GM23248 (cell line): ENCODE data around the gene HOXC10. TPM values are rescaled to one million over a fixed set of nuclear protein-coding genes. Genes with fewer than 3 reads are reported as not detected.
A peak's percentile ranks its signal among the peaks of the same experiment; 100 is the strongest.

Source experiments
- DNase-seq: peaks from one replicate; pipeline ENCODE4 v3.0.0-alpha.2; 2015
- H2AFZ ChIP-seq: fragments of 200-600 bp; sonication (generic); 2 replicates; pipeline ENCODE4 v1.6.1; 2016; ENCODE audit warnings: antibody characterized with exemption
- H3F3A ChIP-seq: fragments of 200-600 bp; sonication (generic); 2 replicates; pipeline ENCODE4 v1.6.1; 2016; ENCODE audit warnings: mild to moderate bottlenecking, antibody characterized with exemption, mixed run types; ENCODE audit not compliant: insufficient read depth
- H3K27ac ChIP-seq: fragments of 200-600 bp; sonication (generic); 2 replicates; pipeline ENCODE4 v1.5.1; 2016; ENCODE audit warnings: mild to moderate bottlenecking
- H3K27me3 ChIP-seq: fragments of 200-600 bp; sonication (generic); replicated peaks from 2 replicates; pipeline ENCODE4 v1.6.1; 2016; ENCODE audit warnings: mild to moderate bottlenecking; ENCODE audit not compliant: insufficient read depth
- H3K36me3 ChIP-seq: fragments of 200-600 bp; sonication (generic); 2 replicates; pipeline ENCODE4 v1.6.1; 2016; ENCODE audit warnings: low read depth, mild to moderate bottlenecking
- H3K4me1 ChIP-seq: fragments of 200-600 bp; sonication (generic); 2 replicates; pipeline ENCODE4 v1.6.1; 2016; ENCODE audit warnings: mild to moderate bottlenecking; ENCODE audit not compliant: insufficient read depth
- H3K4me2 ChIP-seq: fragments of 200-600 bp; sonication (generic); one replicate; pipeline ENCODE4 v1.6.1; 2016; ENCODE audit warnings: mild to moderate bottlenecking; ENCODE audit not compliant: unreplicated experiment
- H3K4me3 ChIP-seq: fragments of 200-600 bp; sonication (generic); 2 replicates; pipeline ENCODE4 v1.5.1; 2016; ENCODE audit warnings: mild to moderate bottlenecking
- H3K79me2 ChIP-seq: fragments of 200-600 bp; sonication (generic); 2 replicates; pipeline ENCODE4 v1.6.1; 2016; ENCODE audit warnings: mild to moderate bottlenecking; ENCODE audit not compliant: insufficient read depth
- H3K9ac ChIP-seq: fragments of 200-600 bp; sonication (generic); 2 replicates; pipeline ENCODE4 v1.6.1; 2016; ENCODE audit warnings: mild to moderate bottlenecking
- H3K9me2 ChIP-seq: fragments of 200-600 bp; sonication (generic); 2 replicates; pipeline ENCODE4 v1.6.1; 2016; ENCODE audit warnings: mixed run types, mild to moderate bottlenecking, moderate library complexity; ENCODE audit not compliant: insufficient read depth
- H3K9me3 ChIP-seq: fragments of 200-600 bp; sonication (generic); one replicate; pipeline ENCODE4 v1.6.1; 2017; ENCODE audit warnings: low read depth
- H4K20me1 ChIP-seq: fragments of 200-600 bp; sonication (generic); 2 replicates; pipeline ENCODE4 v1.6.0; 2016; ENCODE audit not compliant: insufficient read depth
- EZH2 ChIP-seq: fragments of 200-600 bp; sonication (generic); IDR thresholded peaks from 2 replicates; pipeline ENCODE4 v1.6.1; 2018; ENCODE audit warnings: antibody characterized with exemption, mild to moderate bottlenecking; ENCODE audit not compliant: insufficient read depth, poor library complexity, severe bottlenecking
- EZH2phosphoT487 ChIP-seq: fragments of 200-600 bp; sonication (generic); IDR thresholded peaks from 2 replicates; pipeline ENCODE4 v1.6.1; 2018; ENCODE audit warnings: antibody characterized with exemption, moderate library complexity, mild to moderate bottlenecking, low read depth; ENCODE audit not compliant: insufficient read depth
- WGBS, 2 experiments: methylation state at CpG; one replicate each; pipeline ENCODE4 v1.1.6; 2015 to 2017; ENCODE audit warnings: low lambda C conversion rate in 2 of 2, low coverage in 1 of 2; ENCODE audit errors: missing lambda C conversion rate in 2 of 2; 5-methylcytosine and 5-hydroxymethylcytosine counted together
- in situ Hi-C: fragments of 300-500 bp; cut with MboI; formaldehyde crosslinking; loops from 2 replicates; pipeline ENCODE4 v1.15.0; 2020
- polyA plus RNA-seq: library from polyadenylated mRNA; unstranded; fragments of >200 nt; fragmentation: Nextera tagmentation; extraction: Ambion mirVana; gene quantifications from 2 replicates; pipeline ENCODE4 v1.2.1, GENCODE V29; 2016
- total RNA-seq: library from RNA; depleted of rRNA; stranded (reverse); fragments of >200 nt; shearing (Covaris generic); gene quantifications from 2 replicates; pipeline ENCODE4 v1.2.3, GENCODE V29; 2014

Gene HOXC10
- total and polyA plus RNA-seq, 2 experiments from 2014 or later = not detected

DNA sequence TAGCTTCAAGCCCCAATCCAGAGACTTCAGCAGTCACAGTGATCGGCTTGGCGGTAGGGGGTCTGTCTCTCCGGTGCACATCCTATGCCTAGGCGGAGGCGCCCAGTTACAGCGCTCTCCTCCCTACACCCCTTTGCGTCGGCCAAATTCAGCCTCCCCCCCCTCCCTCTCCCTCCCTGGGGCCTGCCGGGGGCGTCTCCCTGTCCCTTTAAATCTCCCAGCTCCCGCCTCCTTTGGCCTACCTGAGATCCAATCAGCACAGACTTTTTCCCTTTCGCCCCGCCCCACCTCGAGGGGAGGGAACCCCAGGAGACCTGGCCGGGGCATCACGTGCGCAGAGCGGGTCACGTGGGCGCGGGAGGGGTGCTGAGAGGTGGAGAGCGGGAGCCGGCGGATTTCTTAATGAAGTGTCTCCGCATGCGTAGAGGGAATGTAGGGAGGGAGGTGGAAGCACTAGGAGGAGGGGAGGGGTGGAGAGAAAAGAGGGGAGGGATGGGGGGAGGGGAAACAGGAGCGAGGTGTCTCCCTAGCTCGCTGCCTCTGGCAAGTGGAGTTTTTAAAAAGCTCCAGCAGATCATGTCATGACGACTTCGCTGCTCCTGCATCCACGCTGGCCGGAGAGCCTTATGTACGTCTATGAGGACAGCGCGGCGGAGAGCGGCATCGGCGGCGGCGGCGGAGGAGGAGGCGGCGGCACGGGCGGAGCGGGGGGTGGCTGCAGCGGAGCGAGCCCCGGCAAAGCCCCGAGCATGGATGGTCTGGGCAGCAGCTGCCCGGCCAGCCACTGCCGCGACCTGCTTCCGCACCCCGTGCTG is 46.4 kb upstream of the HOXC10 start, which contains the start of gene HOXC13:
Gene HOXC13 (plus strand): TSS at position 506 of the 815 bp plus-strand sequence. CDS start 76 bp downstream, at position 582.
- Histone ChIP-seq H3K9me3 (no peaks in the 10 kb centered on the region), H3K27me3 (peaks cover 97% of the 10 kb centered on the region), H3F3A (no peaks in the 10 kb centered on the region), H3K9me2 (no peaks in the 10 kb centered on the region), H3K27ac (no peak within 1 kb of the TSS), H3K79me2 (no peaks in the 10 kb centered on the region), H3K9ac (no peak within 1 kb of the TSS), H2AFZ (no peak within 1 kb of the TSS), H4K20me1 (no peaks in the 10 kb centered on the region), H3K4me2 (peak within 1 kb of the TSS; percentile 10), H3K36me3 (no peaks in the 10 kb centered on the region), H3K4me3 (0 out of 2 replicates have a peak within 1 kb of the TSS, but pooled peaks have one; percentile 12), H3K4me1 (no peaks in the 10 kb centered on the region)
- DNase-seq = peak; percentile 50
- TF ChIP-seq EZH2phosphoT487 (no peak), EZH2 (no peak)
- in situ Hi-C loops = no loop called here
- WGBS, 2 experiments = 6 to 9% methylated on average over 27 to 51 of the region's 56 CpGs

DNA sequence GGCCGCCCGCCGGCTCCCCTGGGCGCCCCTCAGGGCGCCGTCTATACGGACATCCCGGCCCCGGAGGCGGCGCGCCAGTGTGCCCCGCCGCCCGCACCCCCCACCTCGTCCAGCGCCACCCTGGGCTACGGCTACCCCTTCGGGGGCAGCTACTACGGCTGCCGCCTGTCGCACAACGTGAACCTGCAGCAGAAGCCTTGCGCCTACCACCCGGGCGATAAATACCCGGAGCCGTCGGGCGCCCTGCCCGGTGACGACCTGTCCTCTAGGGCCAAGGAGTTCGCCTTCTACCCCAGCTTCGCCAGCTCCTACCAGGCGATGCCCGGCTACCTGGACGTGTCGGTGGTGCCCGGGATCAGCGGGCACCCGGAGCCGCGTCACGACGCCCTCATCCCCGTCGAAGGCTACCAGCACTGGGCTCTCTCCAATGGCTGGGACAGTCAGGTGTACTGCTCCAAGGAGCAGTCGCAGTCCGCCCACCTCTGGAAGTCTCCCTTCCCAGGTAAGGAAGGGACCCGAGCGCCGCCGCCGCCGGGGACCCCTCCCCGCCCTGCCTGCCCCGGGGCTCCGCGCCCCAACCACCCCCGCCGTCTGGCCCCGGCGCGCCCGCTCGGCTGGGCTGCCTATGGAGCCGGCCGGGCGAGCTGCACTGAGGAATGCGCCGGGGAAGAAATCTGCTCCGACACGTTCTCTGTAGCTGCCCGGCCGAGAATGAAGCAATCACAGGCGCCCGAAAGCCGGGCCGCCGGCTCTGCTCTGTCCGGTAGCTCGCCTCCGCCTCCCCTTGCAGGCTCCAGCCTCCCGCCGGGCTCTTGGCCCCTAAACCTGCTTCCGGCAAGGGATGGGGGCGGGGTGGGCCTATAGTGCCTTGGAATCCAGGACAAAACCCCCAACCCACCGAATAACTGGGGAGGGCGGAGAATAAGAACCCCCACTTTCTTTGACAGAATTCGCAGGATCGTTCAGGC is 45.5 kb upstream of the HOXC10 start:
- Histone ChIP-seq H3F3A (no peaks in the 10 kb centered on the region), H2AFZ (no peak overlapping the region), H3K9ac (no peak overlapping the region), H3K27ac (no peak overlapping the region), H3K27me3 (peaks cover 97% of the 10 kb centered on the region), H3K79me2 (no peaks in the 10 kb centered on the region), H3K4me3 (0 out of 2 replicates have a peak overlapping the region, but pooled peaks have one; percentile 12), H3K4me1 (no peaks in the 10 kb centered on the region), H4K20me1 (no peaks in the 10 kb centered on the region), H3K36me3 (no peaks in the 10 kb centered on the region), H3K9me2 (no peaks in the 10 kb centered on the region), H3K4me2 (peak overlapping the region; percentile 10), H3K9me3 (no peaks in the 10 kb centered on the region)
- DNase-seq = peak; percentile 79
- 7 to 8% methylated on average over 36 to 64 of the region's 91 CpGs for WGBS, 2 experiments
- TF ChIP-seq EZH2 (peak; percentile 63), EZH2phosphoT487 (0 out of 2 replicates have a peak, but pooled peaks have one; percentile 42)
- in situ Hi-C loops = no loop called here

GRCh38 chr12:53940443-53941014 is 44.4 kb upstream of the HOXC10 start:
- Histone ChIP-seq H3K27me3 (peaks cover 97% of the 10 kb centered on the region), H3K9ac (no peak overlapping the region)
- in situ Hi-C loops = no loop called here

DNA sequence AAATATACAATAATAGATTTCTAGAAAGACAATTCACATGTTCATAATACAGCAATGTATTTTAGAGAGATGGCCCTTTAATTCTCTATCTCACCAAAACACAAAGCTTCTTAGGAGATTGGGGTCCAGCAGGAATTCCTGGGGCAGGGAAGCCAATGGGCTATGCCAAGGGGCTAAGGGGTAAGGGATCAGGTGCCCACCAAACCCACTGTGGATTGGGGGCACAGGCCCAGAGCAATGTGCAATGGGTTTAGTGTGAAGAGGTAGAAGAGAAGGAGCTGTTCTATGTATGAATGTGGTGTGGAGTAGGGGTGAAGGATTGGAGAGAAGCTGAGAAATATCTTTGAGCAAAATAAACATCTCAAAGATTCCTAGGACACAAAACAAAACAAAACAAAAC is 43.8 kb upstream of the HOXC10 start:
- Histone ChIP-seq H3K9ac (no peak overlapping the region), H4K20me1 (no peaks in the 10 kb centered on the region), H2AFZ (no peak overlapping the region), H3K4me2 (no peak overlapping the region), H3K9me3 (no peaks in the 10 kb centered on the region), H3K27me3 (peaks cover 97% of the 10 kb centered on the region), H3K27ac (no peak overlapping the region), H3F3A (no peaks in the 10 kb centered on the region), H3K9me2 (no peaks in the 10 kb centered on the region), H3K4me1 (no peaks in the 10 kb centered on the region), H3K36me3 (no peaks in the 10 kb centered on the region), H3K4me3 (no peak overlapping the region), H3K79me2 (no peaks in the 10 kb centered on the region)
- DNase-seq = no peak
- in situ Hi-C loops = no loop called here
- no peak for TF ChIP-seq EZH2phosphoT487
- no peak for TF ChIP-seq EZH2

More at GRCh38 chr12:53940443-53941014, 44.4 kb upstream of the HOXC10 start:
- no peaks in the 10 kb centered on the region for H3K36me3 ChIP-seq
- H3K79me2 ChIP-seq = no peaks in the 10 kb centered on the region
- no peaks in the 10 kb centered on the region for H3K9me2 ChIP-seq
- H3K27ac ChIP-seq = no peak overlapping the region
- no peak overlapping the region for H2AFZ ChIP-seq
- H3K4me1 ChIP-seq = no peaks in the 10 kb centered on the region
- no peaks in the 10 kb centered on the region for H3K9me3 ChIP-seq
- no peak for DNase-seq
- H3K4me2 ChIP-seq = no peak overlapping the region
- no peaks in the 10 kb centered on the region for H4K20me1 ChIP-seq
- H3K4me3 ChIP-seq = no peak overlapping the region
- no peaks in the 10 kb centered on the region for H3F3A ChIP-seq
- WGBS, 2 experiments = 10 to 14% methylated on average over 9 of the region's 9 CpGs
- no peak for TF ChIP-seq EZH2phosphoT487
- TF ChIP-seq EZH2 = peak; percentile 5
